Right lobe of liver (tissue), 4 donors: ENCODE measurements around the gene TMEM269.

Experiments
- POLR2A ChIP-seq: fragments of 450-650 bp; IDR thresholded peaks from one replicate; pipeline ENCODE4 v1.6.1; 2017; ENCODE audit warnings: antibody characterized with exemption, mild to moderate bottlenecking
- TF ChIP-seq, protein P1 (sequence below), 4 donors: fragments of 200-600 bp in 3 of 4; fragments of 450-650 bp in 1 of 4; IDR thresholded peaks; one replicate each; pipeline versions ENCODE4 v1.5.1 to v1.8.0; 2016 to 2022; ENCODE audit warnings: antibody characterized with exemption in 4 of 4, mild to moderate bottlenecking in 2 of 4
- donor health status: DM: no; HTN: no; CAD: no.
- donor health status: DM: no; HTN: no; CAD: no.
- donor health status: DM: no; HTN: yes; CAD: no.

DNA sequence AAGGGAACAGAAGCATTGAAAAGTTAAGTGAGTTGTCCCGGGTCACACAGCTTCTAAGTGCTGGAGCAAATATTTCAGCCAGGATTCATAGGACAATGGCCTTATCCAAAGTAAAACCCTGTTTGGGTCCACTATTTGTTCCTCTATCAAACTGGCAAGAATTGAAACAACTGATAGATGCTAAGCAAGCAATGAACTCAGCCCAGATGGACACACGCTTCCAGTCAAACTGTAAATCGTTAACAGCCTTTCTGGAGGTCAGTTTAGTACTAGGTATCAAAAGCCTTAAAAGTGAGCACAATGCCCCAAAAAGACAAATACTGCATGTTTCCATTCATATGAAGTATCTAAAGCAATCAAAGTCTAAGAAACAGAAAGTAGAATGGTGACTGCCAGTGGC lies 33.2 kb downstream of the TMEM269 start:
- TF ChIP-seq, protein P1, sequence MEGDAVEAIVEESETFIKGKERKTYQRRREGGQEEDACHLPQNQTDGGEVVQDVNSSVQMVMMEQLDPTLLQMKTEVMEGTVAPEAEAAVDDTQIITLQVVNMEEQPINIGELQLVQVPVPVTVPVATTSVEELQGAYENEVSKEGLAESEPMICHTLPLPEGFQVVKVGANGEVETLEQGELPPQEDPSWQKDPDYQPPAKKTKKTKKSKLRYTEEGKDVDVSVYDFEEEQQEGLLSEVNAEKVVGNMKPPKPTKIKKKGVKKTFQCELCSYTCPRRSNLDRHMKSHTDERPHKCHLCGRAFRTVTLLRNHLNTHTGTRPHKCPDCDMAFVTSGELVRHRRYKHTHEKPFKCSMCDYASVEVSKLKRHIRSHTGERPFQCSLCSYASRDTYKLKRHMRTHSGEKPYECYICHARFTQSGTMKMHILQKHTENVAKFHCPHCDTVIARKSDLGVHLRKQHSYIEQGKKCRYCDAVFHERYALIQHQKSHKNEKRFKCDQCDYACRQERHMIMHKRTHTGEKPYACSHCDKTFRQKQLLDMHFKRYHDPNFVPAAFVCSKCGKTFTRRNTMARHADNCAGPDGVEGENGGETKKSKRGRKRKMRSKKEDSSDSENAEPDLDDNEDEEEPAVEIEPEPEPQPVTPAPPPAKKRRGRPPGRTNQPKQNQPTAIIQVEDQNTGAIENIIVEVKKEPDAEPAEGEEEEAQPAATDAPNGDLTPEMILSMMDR (IDR thresholded peaks at IDR 0.05) = no peak
- TF ChIP-seq POLR2A = no peak
